ENCODE results near the gene RNGTT.

RNGTT gene

GRCh38 chr6:88807622-88808021 lies 155.8 kb downstream of the RNGTT start:
- no peak for DNase-seq
- Histone ChIP-seq H3K4me3 (ENCODE audit: low read depth, low read length) (no peak overlapping the region), H3K9me3 (ENCODE audit: severe bottlenecking) (no peaks in the 10 kb centered on the region), H3K27ac (no peak overlapping the region), H3K27me3 (ENCODE audit: insufficient read depth, low read depth, severe bottlenecking) (no peaks in the 10 kb centered on the region), H3K36me3 (no peaks in the 10 kb centered on the region)
- no peak for TF ChIP-seq CTCF (IDR thresholded peaks at IDR 0.05; ENCODE audit: low read depth, low read length)

DNA sequence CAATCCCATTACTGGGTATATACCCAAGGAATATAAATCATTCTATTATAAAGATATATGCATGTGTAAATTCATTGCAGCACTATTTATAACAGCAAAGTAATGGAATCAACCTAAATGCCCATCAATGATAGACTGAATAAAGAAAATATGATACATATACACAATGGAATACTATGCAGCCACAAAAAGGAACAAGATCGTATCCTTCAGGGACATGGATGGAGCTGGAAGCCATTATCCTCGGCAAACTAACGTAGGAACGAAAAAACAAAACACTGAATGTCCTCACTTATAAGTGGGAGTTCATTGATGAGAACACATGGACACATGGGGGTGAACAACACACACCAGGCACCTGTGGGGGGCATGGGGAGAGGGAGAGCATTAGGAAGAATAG lies 156.7 kb downstream of the RNGTT start:
- Histone ChIP-seq H3K4me3 (ENCODE audit: low read depth, low read length) (no peak overlapping the region), H3K9me3 (ENCODE audit: severe bottlenecking) (no peaks in the 10 kb centered on the region), H3K36me3 (no peaks in the 10 kb centered on the region), H3K27me3 (ENCODE audit: insufficient read depth, low read depth, severe bottlenecking) (no peaks in the 10 kb centered on the region), H3K27ac (no peak overlapping the region)
- DNase-seq, result no peak
- no peak for TF ChIP-seq CTCF (IDR thresholded peaks at IDR 0.05; ENCODE audit: low read depth, low read length)

DNA sequence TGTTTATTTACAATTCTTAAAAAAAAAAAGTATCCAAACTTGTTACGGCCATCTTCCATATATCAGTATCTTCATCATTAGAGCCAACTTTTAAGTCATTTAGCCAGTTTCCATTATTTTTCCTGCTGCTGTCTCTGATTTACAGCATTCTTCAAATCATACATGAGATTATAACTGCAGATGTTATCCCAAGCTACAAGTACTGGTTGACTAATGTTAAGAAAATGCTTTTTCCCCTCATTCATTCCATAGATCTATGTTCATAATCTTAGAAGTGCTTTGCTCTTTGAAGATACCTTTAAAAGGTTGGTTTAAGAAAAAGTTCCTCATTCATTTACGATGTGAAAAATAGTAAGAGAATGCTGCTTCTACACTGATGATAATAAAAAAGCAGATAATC lies 158.7 kb downstream of the RNGTT start:
- H3K27ac ChIP-seq, result no peak overlapping the region
- H3K4me3 ChIP-seq (ENCODE audit: low read depth, low read length), result no peak overlapping the region
- no peak for DNase-seq
- no peaks in the 10 kb centered on the region for H3K9me3 ChIP-seq (ENCODE audit: severe bottlenecking)
- H3K27me3 ChIP-seq (ENCODE audit: insufficient read depth, low read depth, severe bottlenecking), result no peaks in the 10 kb centered on the region
- peaks cover 4% of the 10 kb centered on the region; the same call in 1 of the 2 replicates for H3K36me3 ChIP-seq
- TF ChIP-seq CTCF (IDR thresholded peaks at IDR 0.05; ENCODE audit: low read depth, low read length), result no peak

DNA sequence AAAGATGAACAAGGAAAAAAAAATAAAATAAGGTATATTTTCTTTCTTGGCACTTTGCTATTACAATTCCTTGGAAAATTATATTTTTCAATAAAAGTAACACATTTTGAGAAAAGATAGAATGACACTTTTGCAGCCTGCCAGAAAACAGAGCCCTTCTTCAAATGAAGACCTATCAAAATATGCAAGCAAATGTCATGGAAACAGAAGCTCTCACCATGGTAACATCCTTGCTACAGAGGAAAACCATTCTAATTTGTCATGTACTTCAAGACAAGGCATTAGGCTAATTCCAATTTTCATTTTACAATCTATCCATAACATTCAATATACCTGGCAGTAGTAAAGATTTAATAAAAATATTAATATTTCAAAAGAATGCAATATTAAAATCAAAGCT lies 177.9 kb downstream of the RNGTT start:
- no peaks in the 10 kb centered on the region for H3K9me3 ChIP-seq (ENCODE audit: severe bottlenecking)
- no peak for TF ChIP-seq CTCF (IDR thresholded peaks at IDR 0.05; ENCODE audit: low read depth, low read length)
- no peaks in the 10 kb centered on the region for H3K27me3 ChIP-seq (ENCODE audit: insufficient read depth, low read depth, severe bottlenecking)
- DNase-seq, result no peak
- no peak overlapping the region for H3K27ac ChIP-seq
- no peak overlapping the region for H3K4me3 ChIP-seq (ENCODE audit: low read depth, low read length)
- no peaks in the 10 kb centered on the region; the same call in none of the 2 replicates for H3K36me3 ChIP-seq

- no peaks in the 10 kb centered on the region; the same call in none of the 2 replicates for H3K36me3 ChIP-seq
- no peak overlapping the region for H3K27ac ChIP-seq
- H3K4me3 ChIP-seq (ENCODE audit: low read depth, low read length), result no peak overlapping the region
- peak; percentile 78 for TF ChIP-seq CTCF (IDR thresholded peaks at IDR 0.05; ENCODE audit: low read depth, low read length)
- peak; percentile 46 for DNase-seq
- no peaks in the 10 kb centered on the region for H3K27me3 ChIP-seq (ENCODE audit: insufficient read depth, low read depth, severe bottlenecking)
- H3K9me3 ChIP-seq (ENCODE audit: severe bottlenecking), result no peaks in the 10 kb centered on the region
Observed at GRCh38 chr6:88780714-88781389, 182.6 kb downstream of the RNGTT start.

Measured in WERI-Rb-1 (cell line).